Fibroblast of gingiva (primary cell): ENCODE data around the gene GRSF1.
"Not testable (repeated sequence)": the region's sequence is repeated elsewhere in the genome, so short reads cannot be mapped to it uniquely, and the experiment has no call there.

Experiments used
- DNase-seq: peaks from one replicate; pipeline ENCODE4 v3.0.0-alpha.2; 2011; ENCODE audit warnings: low read depth

GRSF1 gene, protein sequence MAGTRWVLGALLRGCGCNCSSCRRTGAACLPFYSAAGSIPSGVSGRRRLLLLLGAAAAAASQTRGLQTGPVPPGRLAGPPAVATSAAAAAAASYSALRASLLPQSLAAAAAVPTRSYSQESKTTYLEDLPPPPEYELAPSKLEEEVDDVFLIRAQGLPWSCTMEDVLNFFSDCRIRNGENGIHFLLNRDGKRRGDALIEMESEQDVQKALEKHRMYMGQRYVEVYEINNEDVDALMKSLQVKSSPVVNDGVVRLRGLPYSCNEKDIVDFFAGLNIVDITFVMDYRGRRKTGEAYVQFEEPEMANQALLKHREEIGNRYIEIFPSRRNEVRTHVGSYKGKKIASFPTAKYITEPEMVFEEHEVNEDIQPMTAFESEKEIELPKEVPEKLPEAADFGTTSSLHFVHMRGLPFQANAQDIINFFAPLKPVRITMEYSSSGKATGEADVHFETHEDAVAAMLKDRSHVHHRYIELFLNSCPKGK

DNA sequence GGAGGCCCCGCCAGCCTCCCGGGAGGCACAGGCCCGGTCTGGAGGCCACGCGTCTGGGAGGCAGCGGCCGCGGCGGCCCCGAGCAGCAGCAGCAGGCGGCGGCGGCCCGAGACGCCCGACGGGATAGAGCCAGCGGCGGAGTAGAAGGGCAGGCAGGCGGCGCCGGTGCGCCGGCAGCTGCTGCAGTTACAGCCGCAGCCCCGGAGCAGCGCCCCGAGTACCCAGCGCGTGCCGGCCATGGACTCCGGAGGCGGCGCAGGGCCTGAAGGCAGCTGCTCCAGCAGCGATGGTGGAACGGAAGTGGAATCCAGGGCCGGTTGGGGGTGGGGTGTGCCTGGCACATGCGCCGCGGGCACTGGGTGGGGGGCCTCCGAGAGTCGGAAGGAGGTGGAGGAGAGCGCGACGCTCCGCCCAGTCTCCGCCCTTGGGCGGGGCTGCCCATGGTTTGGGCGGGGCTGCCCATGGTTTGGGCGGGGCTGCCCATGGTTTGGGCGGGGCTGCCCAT, at the start of gene GRSF1:
GRSF1 (minus strand) TSS at position 302 of the 505 bp plus-strand sequence; CDS start at position 239, 63 bp downstream.
- peak; percentile 91 for DNase-seq

DNA sequence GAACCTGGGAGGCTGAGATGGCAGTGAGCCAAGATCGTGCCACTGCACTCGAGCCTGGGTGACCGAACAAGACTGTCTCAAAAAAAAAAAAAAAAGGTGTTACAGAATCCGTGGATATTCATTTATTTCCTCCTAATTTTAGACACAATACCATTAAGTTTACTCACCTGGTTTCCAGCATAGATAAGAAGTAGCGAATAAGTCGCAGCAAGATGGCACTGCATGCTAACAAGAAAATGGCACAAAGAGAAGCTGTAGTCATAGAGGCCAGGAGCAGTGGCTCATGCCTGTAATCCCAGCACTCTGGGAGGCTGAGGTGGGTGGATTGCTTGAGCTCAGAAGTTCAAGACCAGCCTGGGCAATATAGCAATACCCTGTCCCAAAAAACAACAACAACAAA, 45.5 kb upstream of the GRSF1 start:
- no peak for DNase-seq

DNA sequence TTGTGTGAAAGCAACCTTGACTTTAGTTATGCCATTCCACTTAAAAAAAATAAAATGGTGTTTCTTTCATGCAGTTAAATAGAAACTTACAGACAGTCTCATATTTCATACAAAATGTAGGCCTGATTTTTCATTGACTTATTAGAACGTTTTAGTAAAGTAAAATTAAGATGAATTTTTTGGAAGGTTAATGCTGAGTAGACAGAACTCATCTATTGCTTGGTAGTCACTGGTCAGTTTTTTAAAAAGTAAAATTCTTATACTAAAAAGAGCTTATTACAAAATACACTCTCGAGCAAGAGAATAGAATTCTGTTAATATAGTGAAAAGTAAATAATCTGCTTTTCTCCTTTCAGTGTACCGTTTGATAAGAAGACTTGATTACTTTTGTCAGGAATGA, 41.0 kb upstream of the GRSF1 start:
- no peak for DNase-seq

DNA sequence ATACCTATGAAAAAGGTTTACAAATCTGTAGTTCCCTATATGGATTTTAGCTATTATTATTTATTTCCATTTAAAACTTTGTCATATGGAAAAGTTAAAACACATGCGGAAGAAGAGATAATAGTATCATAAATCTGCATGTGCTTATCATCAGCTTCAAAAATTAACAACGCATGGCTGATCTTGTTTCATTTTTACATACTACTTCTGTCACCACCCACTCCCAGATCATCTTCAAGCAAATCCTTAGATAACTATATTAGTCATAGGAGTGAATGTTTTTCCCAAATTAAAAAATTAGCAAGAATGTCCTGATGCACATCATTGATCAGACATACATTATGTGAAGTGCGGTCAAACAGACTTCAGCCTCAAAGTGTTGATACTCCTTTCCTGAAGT, 37.9 kb upstream of the GRSF1 start:
- no peak for DNase-seq

DNA sequence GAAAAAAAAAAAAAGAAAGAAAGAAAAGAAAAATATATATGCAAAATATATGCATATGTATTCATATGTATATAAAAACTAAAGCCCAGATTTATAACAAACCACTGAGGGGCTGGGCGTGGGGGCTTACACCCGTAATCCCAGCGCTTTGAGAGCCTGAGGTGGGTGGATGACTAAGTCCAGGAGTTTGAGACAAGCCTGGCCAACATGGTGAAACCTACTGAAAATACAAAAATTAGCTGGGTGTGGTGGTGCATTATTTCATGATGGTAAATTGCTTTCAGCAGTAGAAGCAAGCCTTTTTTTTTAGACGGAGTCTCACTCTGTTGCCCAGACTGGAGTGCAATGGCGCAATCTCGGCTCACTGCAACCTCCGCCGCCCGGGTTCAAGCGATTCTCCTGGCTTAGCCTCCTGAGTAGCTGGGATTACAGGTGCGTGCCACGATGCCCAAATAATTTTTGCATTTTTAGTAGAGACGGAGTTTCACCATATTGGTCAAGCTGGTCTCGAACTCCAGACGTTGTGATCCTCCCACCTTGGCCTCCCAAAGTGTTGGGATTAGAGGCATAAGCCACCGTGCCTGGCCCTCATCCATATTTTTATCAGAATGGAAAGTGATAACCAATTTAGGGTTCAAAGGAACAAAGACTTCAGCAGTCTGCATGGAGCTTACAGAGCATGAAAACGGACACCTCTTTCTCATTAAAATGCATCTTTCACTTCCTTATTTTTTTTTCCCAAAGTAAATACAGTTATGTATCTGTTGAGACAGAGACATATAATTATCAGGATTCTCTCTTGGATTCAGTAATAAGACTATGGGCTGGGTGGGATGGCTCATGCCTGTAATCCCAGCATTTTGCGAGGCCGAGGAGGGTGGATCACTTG, 34.8 kb upstream of the GRSF1 start:
- DNase-seq, result no peak

DNA sequence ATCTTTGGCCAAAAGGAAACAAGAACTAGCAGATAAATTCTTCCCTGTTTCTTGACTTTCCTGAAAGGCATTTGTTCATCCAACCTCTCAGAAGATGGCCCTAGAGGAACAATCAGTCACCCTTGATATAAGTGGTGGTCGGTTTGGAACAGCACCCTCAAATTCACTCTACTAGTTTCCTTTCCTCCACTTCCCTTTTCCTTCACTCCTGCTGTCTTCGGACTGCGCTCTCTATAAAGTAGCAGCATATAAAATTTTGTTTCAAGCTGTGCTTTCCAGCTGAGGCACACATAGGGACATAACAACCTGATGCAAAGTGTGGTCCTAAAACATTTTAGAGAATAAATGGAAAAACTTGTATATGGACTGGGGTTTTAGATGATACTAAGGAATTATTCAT, 33.5 kb upstream of the GRSF1 start:
- no peak for DNase-seq

DNA sequence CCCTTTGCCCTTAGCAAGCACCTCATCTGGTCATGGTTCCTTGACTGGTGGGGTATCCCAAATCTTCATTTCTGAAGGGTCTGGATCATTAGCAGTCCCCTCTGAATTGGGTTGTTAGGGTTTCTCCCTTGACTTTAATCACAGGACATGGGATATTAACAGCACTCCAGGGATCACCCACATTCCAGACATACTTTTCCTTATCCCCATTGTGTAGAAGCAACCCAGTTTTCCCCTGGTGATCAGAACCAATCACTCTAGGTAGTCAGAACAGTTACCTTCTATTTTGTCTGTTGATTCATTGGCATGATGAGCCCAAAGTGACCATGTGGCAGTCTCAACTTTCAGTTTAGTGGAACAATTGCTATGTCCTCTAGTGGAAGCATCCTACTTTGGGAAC, 29.1 kb upstream of the GRSF1 start:
- DNase-seq, result no peak

DNA sequence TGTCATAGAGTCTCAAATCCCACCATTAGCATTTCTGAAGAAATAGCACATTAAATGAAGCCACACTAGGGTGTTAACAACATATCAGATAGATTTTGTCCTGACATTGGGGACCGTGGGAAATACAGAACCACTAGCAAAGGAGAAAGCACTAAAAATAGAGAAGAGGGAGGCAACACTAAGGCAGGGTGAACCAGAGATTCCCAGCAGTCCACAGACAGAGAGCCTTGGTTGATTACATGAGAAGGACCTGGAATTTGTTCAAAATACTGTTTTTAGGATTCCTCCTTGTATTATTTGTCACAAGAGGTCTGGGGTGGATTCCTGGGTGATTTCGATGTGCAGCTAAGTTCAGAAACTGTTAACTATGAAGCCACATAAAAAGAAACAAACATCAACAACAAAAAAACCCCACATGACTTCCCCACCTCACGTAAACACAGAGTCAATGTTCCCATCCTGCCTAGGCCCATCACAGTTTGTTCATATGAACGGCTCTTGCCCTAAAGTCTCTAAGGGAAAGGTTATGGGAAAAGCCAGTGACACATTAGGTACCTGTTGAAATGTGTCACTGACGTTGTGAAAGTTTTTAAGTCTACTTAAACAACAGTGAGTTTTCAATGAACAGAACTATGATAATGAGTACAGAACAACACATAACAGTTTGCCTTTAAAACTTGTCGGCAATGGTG, 23.6 kb upstream of the GRSF1 start:
- DNase-seq, result no peak

DNA sequence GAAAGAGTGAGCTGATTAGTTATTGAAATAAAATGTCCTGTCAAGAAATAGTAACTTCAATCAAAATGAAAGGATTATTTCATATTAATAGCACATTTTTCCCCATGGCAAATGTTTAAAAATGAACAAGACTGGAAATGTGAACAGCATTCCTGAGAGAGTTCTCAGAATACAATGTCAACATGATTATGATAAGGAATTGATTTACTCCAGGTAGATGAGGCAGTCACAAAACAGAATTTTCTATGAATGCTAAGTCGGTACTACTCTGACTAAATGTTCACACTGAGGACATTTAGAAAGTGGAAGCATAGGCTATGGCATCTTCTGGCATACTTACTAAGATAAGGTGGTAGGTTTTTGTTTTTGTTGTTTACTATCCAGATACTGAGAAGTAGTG, 19.4 kb upstream of the GRSF1 start:
- no peak for DNase-seq

DNA sequence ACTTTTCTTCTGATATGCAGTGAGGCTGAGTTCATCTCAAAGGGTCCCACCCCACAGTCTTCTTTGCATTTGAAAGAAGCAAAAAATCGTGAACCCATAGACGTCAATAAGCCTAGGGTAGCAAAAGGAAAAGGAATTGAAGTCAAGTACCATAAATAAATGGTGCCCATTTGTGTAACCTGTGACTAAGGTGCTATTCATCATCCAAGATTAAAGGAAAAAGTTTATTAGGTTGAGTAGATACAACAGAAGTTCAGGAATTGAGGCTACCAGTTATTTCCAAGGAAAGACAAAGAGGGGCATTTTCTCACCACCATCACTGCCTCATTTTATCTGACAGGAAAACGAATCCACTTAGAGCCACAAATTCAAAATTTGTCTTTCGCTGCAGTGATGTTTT, 18.8 kb upstream of the GRSF1 start:
- no peak for DNase-seq

DNA sequence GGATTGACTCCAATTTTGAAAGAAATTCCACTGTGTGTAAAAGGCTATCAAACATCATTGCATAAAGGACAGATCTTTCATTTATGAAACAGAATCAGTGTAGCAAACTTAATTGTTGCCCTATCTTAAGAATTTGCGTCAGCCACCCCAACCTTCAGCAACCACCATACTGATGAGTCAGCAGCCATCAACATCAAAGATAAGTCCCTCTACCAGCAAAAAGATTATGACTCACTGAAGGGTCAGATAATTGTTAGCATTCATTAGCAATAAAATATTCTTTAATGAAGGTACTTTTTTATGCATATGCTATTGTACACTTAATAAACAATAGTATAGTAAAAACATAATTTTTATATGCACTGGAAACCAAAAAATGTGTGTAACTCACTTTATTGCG, 15.8 kb upstream of the GRSF1 start:
- no peak for DNase-seq

DNA sequence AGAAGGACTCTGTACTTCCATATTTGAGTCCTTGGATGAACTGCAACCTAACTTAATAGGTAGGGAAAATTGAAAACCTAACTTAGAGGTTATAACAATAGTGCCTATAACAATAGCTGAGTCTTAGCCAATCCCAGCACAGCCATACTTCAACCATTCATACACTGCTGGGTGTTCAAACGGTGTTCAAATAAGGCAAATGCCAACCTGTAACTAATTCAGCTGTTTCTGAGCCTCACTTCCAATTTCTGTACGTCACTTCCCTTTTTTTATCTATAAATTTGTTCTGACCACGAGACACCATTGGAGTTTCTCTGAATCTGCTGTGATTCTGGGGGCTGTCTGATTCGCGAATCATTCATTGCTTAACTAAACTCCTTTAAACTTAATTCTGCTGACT, 9.6 kb upstream of the GRSF1 start:
- DNase-seq, result no peak

DNA sequence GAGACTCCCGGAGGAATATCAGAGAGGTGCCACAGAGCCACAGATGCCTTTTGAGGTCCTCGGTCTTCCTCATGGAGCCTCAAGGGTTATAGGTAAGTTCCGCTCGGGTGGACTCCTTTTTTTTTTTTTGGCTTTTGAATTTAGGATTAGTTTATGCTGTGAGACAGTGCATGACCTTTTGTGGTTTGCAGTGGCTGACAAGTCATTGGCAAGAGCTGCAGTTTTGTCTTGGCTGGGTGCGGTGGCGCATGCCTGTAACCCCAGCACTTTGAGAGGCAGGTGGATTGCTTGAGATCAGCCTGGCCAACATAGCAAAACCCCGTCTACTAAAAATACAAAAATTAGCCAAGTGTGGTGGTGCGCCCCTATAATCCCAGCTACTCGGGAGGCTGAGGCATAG, 4.5 kb upstream of the GRSF1 start:
- DNase-seq, result no peak

DNA sequence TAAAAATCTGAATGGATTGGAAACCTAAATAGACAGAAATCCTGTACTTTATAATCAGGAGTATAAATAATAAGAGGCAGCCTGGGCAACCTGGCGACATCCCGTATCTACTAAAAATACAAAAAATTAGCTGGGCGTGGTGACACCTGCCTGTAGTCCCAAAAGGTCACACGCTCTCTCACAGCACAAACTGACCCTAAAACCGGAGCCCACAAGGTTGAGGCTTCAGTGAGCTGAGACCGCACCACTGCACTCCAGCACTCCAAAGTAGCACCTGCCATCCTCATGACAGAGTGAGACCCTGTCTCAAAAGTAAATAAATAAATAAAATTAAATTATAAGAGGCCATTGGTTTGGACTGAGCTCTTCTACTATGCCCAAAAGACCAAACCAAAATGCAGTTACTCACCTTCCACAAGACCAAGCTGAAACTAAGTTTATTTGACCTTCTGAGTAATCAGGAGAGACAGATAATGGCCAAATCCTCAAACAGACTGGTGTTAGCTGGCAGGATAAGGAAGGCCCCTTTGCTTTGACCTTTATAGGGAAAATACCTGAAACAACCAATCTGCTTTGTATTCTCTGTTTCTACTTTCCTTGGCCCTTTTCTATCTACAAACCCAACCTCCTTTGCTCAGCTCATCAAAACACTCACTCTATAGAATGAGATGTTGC, 3.2 kb upstream of the GRSF1 start:
- DNase-seq, result no peak

DNA sequence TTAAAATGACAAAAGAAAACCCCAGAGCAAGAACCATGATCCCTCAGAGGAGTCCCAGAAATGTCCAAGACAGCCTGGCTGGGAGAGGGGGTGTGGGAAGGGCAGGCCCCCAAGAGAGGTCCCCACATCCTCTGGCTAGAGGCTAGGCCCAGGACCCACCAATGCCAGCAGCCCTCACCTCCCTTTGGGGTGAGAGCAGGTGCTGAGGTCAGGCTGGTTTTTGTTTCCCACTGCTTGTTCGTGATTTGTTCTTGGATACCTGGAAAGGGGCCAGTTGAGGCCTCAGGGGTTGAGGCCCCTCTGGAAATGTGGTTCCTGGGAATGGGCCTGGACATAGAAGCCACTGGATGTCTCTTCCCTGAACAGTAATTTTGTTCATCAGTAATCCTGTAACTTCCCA, 2.3 kb upstream of the GRSF1 start:
- no peak for DNase-seq

DNA sequence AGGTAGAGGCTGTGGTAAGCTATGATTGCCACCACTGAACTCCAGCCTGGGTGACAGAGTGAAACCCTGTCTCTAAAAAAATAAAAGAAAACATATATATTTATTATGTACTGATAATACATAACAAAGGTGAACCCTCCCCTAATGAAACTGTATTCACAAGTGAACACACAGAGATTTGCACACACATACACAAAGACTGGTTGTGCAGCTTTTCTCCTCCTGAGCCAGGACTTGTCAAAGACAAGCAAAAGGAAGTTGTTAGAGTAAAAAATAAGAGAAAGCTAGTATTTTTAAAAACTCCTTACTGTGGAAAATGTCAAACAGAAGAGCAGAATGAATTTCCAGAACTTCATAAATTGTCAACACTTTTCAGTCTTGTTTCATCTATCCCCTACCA, 1.5 kb upstream of the GRSF1 start:
- DNase-seq, result no peak

DNA sequence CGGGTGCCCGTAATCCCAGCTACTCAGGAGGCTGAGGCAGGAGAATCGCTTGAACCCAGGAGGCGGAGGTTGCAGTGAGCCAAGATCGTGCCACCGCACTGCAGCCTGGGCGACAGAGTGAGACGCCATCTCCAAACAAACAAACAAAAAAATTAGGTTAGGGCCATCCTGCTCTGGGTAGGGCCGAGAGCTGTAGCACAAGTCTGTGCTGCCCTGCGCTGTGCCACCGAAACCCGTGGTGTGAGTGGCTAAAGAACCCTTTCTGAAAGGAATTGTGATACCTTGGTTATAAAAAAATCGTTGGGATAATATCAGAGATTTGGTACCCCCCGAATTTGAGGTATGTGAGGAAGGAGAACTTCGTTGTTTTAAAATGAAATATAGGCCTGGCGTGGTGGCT, 941 bp upstream of the GRSF1 start:
- DNase-seq, result not testable (repeated sequence)

DNA sequence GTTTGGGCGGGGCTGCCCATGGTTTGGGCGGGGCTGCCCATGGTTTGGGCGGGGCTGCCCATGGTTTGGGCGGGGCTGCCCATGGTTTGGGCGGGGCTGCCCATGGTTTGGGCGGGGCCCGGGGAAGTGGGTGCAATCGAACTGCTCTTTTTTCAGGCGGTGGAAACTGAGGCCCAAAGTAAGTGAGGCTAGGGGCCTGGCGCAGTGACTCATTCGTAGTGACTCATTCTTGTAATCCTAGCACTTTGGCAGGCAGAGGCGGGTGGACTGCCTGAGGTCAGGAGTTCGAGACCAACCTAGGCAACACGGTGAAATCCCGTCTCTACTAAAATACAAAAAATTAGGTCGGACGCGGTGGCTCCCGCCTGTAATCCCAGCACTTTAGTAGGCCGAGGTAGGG, 447 bp upstream of the GRSF1 start:
- DNase-seq, result not testable (repeated sequence)

DNA sequence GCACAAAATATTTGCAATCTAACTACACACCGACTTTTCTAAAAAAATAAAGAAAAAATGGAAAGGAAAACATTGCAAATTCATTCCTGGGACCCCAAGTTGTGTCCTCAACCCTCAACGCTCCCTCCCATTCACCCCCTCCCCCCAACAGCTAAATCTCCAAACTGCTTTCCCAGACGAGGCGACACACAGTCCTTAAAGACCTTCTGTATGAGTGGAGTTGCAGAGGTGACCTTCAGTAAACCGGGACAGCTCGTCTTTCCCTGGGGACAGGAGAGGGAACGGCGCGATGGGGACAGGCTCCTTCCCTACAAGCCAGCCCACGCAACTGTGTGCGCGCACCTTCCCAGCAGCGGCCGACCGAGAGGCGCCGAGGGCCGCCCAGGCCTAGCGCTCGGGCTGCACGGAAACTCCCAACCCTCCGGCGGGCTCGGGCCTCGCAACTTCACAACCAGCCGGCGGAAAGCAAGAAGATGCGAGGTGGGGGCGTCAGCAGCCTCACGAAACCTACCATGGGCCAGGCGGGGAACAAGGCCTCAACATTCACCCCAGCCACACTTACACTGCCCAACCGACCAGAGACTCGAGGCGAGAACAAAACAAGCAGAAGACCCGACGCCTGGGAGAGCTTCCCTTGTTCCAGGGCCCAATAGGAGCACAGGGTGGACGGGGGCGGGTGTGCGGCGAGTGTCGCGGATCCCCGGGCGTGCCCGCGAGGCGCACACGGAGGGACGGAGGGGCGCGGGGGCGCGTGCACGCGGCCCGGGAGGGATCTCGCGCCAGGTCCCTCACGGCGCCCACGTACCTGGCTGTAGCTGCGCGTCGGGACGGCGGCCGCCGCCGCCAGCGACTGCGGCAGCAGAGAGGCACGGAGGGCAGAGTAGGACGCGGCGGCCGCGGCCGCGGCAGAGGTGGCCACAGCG, 763 bp downstream of the GRSF1 start:
- DNase-seq, result peak; percentile 49

DNA sequence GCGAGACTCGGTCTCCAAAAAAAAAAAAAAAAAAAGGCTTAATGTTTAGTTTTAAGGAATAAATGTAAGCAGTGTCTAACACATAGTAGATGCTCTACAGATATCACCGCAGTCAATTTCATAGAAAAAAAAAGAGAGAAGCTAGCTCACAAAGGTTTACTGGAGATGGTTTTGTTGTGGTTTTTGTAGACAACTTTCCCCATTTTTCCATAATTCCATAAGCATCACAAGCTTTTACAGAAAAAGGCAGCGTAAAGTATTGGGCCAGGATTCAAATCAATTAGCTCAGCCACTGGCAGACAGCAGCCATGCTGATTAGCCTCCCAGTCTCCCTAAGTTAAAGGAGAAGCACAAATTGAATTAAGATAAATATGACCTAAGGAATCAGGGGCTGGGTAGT, 1.5 kb downstream of the GRSF1 start:
- DNase-seq, result peak; percentile 14

DNA sequence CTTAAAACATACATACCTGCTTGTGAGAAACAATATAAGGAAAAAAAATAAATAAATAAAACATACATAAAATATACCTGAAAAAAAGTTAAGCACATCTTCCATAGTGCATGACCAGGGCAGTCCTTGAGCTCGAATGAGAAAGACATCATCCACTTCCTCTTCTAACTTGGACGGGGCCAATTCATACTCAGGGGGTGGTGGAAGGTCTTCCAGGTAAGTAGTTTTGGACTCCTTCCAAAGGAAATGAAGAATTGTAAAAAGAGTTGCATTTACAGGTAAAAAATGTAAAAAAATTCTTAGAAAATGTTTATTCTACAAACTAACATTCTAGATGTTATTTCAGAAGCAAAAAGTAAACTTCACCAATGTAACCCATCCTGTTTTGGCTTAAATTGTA, 3.6 kb downstream of the GRSF1 start:
- no peak for DNase-seq
